ENCODE measurements around the gene EVA1A. TPM values are rescaled to one million over a fixed set of nuclear protein-coding genes. Genes with fewer than 3 reads are reported as not detected.

Gene EVA1A
- total RNA-seq, 1 donor from 2014 or later, result 110 TPM

DNA sequence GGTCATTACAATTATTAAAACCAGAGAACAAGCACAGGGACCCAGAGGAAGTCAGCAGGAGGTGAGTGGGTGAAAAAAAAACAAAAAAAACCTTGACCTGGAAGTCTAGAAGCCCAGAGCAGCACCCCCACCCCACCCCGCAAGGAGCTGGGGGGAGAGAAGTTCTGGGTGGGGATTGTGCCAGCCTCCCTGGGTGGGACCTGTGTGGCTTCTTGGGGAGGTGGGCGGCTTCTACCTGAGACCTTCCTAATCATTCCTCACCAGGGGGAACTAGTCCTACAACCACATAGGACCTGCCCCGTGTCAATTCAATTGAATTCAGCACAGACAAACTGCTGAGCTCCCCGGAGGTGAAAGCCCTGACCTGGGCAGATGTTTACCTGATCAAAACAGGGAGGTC lies 17.3 kb downstream of the EVA1A start:
- no peak for DNase-seq (ENCODE audit: low read depth, low spot score)

DNA sequence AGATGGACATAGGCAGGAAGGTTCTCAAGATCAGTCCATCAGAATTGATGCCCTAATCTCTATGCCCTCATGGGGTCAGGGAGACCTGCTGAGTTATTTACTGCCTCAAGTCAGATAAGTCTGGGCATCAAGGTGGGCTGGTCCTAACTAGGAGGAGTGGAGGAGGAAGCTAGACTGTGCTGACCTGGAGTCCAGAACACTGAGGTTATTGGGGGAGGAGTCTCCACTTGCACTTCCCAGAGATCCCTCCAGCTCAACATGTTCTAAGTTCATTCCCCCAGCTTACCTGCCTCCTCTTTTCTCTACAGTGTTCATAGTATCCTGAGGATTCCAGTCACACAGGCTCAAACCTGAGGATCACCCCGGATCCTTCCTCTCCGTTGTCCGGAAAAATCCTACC lies 19.3 kb downstream of the EVA1A start:
- DNase-seq (ENCODE audit: low read depth, low spot score), result no peak

GRCh38 chr2:75540994-75541393 lies 19.7 kb downstream of the EVA1A start:
- no peak for DNase-seq (ENCODE audit: low read depth, low spot score)

- DNase-seq (ENCODE audit: low read depth, low spot score), result no peak
Observed at GRCh38 chr2:75539955-75540716, 20.6 kb downstream of the EVA1A start.

GRCh38 chr2:75538521-75539490 lies 21.9 kb downstream of the EVA1A start:
- DNase-seq (ENCODE audit: low read depth, low spot score), result no peak

DNA sequence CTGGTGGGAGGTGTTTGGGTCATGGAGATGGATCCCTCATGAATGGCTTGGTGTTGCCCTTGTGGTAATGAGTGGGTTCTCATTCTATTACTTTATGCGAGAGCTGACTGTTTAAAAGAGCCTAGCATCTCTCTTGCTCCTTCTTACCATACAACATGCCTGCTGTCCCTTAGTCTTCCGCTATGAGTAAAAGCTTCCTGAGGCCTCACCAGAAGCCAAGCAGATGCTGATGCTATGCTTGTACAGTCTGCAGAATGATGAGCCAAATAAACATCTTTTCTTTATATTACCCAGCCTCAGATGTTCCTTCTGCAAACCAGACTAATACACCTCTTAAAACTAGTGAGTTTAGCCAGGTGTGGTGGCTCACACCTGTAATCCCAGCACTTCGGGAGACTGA lies 23.1 kb downstream of the EVA1A start:
- DNase-seq (ENCODE audit: low read depth, low spot score), result no peak

DNA sequence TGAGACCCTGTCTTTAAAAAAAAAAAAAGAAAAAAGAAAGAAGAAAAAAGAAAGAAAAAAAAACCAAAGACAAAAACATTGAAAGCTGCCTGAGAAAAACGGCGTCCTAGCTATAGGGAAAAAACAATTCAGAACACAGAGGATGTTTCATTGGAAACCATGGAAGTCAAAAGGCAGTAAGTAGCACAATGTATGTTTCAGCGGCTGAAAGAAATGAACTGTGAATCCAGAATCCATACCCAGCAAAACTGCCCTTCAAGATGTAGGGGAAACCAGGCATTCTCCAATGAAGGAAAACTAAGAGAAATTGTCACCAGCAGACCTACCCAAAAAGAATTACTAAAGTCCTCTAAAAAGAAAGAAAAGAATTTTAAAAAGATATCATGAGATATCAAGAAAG lies 27.6 kb downstream of the EVA1A start:
- DNase-seq (ENCODE audit: low read depth, low spot score), result no peak

DNA sequence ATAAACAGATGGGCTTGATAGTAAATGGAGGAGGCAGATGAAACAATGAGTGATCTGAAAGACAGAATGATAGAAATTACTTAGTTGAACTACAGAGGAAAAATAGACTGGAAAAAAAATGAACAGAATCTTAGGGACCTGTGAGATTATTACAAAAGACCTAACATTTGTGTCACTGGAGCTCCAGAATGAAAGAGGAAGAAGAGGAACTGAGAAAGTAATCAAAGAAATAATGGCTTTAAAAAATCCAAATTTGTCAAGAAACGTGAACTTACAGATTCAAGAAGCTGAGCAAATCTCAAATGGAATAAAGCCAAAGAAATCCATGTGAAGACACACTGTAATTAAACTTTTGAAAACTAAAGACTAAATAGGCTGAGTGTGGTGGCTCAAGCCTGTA lies 28.3 kb downstream of the EVA1A start:
- no peak for DNase-seq (ENCODE audit: low read depth, low spot score)

GRCh38 chr2:75528221-75528977 lies 32.3 kb downstream of the EVA1A start:
- no peak for DNase-seq (ENCODE audit: low read depth, low spot score)

GRCh38 chr2:75527676-75528075 lies 33.1 kb downstream of the EVA1A start:
- DNase-seq (ENCODE audit: low read depth, low spot score), result no peak

GRCh38 chr2:75526842-75527241 lies 33.9 kb downstream of the EVA1A start:
- no peak for DNase-seq (ENCODE audit: low read depth, low spot score)

DNA sequence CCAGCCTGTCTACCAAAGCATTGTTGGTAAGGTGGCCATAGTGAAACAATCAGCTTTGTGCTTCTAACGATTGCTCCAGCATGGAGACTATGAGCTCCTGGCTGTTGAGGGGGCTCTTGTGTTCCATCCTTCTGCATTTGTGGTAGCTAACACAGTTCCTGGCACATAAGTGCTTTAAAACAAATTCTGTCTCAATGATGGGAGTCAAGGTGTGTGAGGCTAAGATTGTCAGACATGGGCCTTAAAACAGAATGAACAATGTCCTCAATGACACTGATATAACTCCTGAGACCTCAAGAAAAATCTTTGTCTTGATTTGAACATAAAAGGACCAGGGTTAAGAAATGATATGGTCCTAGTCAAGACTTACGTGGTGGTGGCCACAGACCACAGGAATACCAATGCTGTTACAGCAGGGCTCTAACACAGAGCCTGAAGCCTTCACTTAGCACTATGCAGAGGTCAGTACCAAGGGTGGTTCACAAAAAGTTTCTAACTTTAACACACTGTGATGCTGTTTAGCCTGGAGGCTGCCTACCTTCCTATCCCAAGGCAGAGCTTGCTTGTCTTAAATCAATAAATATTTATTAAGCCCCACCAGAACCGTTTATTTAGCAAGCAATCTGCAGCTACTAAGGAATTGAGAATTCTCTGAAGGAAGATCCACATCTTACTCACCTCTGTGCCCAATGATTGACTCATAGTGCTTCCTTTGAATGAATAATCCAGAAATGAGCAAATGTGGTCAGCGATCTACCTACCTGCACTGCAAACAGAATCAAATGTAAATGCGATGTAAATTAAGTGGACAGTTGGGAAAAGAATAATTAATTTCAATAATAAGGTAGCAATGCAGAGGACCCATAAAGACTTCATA lies 35.1 kb downstream of the EVA1A start:
- DNase-seq (ENCODE audit: low read depth, low spot score), result no peak

- no peak for DNase-seq (ENCODE audit: low read depth, low spot score)
Observed at GRCh38 chr2:75524276-75524911, 36.3 kb downstream of the EVA1A start.

GRCh38 chr2:75523313-75524275 lies 37.1 kb downstream of the EVA1A start:
- DNase-seq (ENCODE audit: low read depth, low spot score), result no peak

GRCh38 chr2:75522543-75523312 lies 38.0 kb downstream of the EVA1A start:
- DNase-seq (ENCODE audit: low read depth, low spot score), result no peak

DNA sequence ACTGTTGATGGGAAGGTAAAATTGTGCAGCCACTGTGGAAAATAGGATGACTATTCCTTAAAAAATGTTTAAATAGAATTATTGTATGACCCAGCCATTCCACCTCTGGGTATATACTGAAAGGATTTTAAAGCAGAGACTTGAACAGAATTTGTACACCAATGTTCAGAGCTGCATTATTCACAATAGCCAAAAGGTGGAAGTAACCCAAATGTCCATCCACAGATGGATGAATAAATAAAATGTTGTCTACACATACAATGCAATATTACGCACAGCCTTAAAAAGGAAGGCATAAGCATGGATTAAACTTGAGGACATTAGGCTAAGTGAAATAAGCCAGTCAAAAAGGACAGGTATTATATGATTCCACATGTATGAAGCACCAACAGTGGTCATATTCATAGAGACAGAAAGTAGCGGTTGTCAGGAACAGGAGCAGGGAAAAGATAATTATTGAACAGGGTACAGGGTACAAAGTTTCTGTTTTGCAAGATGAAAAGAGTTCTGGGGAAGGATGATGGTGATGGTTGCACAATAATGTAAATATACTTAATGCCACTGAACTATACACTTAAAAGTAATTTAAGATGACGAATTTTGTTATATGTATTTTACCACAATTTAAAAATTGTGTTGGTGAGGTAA lies 39.4 kb downstream of the EVA1A start:
- DNase-seq (ENCODE audit: low read depth, low spot score), result no peak

DNA sequence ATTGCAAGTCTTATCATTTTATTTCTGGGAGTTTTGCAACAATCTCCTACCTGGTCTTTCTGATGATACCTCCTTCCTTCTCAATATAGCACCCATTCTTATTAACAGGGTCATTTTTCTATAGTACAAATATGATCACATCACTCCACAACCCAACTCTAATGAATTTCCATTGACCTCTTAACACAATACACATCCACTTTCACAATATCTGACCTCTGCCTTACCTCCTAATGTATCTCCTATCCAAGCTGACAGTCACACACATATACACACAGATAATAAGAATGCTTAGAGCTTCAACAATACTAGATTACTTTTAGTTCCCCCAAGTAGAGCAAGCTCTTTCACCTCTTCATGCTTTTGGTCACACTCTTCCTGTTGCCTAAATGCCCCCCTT lies 40.9 kb downstream of the EVA1A start:
- DNase-seq (ENCODE audit: low read depth, low spot score), result no peak
